Osteoblast (primary cell): ENCODE data around the gene NOL12. TPM values are rescaled to one million over a fixed set of nuclear protein-coding genes. Genes with fewer than 3 reads are reported as not detected.

ENCODE experiments used
- DNase-seq: peaks from one replicate; pipeline ENCODE4 v3.0.0; 2011; ENCODE audit warnings: low spot score, mixed read lengths; ENCODE audit not compliant: insufficient read length; ENCODE audit errors: missing footprints
- H2AFZ ChIP-seq: 2 replicates; pipeline ENCODE4 v1.6.0; 2011; ENCODE audit warnings: mild to moderate bottlenecking, low read length
- H3K27ac ChIP-seq: 2 replicates; pipeline ENCODE4 v1.5.1; 2011; ENCODE audit warnings: mild to moderate bottlenecking, low read depth, low read length, moderate library complexity
- H3K27me3 ChIP-seq: 2 replicates; pipeline ENCODE4 v1.6.0; 2012; ENCODE audit warnings: mild to moderate bottlenecking, control low read depth, inconsistent platforms, low read length, moderate library complexity; ENCODE audit not compliant: insufficient read depth
- H3K36me3 ChIP-seq: 2 replicates; pipeline ENCODE4 v1.5.1; 2011; ENCODE audit warnings: mild to moderate bottlenecking, low read length, control low read depth, moderate library complexity; ENCODE audit not compliant: insufficient read depth
- H3K4me1 ChIP-seq: 2 replicates; pipeline ENCODE4 v1.5.1; 2011; ENCODE audit warnings: mild to moderate bottlenecking, low read length, control low read depth, moderate library complexity; ENCODE audit not compliant: insufficient read depth
- H3K4me2 ChIP-seq: 2 replicates; pipeline ENCODE4 v1.6.0; 2011; ENCODE audit warnings: mild to moderate bottlenecking, low read length; ENCODE audit not compliant: insufficient read depth
- H3K4me3 ChIP-seq: fragments of 200-600 bp; sonication (generic); 3 replicates; pipeline ENCODE4 v1.5.1; 2012; ENCODE audit warnings: mild to moderate bottlenecking, low read length, inconsistent platforms; ENCODE audit not compliant: insufficient read depth
- H3K79me2 ChIP-seq: 2 replicates; pipeline ENCODE4 v1.6.0; 2012; ENCODE audit warnings: mild to moderate bottlenecking, low read length, control low read depth, inconsistent platforms; ENCODE audit not compliant: insufficient read depth
- H3K9me3 ChIP-seq: 2 replicates; pipeline ENCODE4 v1.5.1; 2011; ENCODE audit warnings: low read depth, low read length, control low read depth
- H4K20me1 ChIP-seq: 2 replicates; pipeline ENCODE4 v1.6.0; 2012; ENCODE audit warnings: mild to moderate bottlenecking, low read length, control low read depth; ENCODE audit not compliant: insufficient read depth
- CTCF ChIP-seq: IDR thresholded peaks from 2 replicates; pipeline ENCODE4 v1.5.1; 2011; ENCODE audit warnings: mild to moderate bottlenecking, low read depth, low read length, moderate library complexity; ENCODE audit errors: extremely low read depth
- total RNA-seq: library from RNA; depleted of rRNA; stranded (reverse); fragments of >200 nt; gene quantifications from 2 replicates; pipeline ENCODE4 v1.2.3, GENCODE V29; 2012

The NOL12 gene
- total RNA-seq, 1 donor: 9.0 TPM

DNA sequence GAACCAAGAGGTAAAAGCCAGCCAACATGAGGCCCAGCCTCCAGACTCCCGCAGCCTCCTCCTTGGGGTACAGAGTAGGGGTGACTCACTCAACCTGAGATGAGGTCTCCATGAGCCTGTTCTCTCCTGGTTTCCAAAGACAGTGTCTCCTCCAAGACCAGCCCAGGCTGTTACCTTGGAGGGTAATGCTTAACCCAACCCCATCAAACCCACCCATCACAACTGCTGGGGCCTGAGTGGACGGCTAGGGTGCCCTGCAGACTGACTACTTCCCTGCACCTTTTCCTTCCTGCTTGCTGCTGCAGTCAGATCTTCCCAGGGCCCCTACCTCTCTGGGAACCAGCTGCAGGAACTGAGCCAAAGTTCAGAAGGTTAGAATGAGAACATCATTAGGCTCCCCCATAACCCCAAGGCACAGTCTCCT is 5.1 kb upstream of the NOL12 start:
- no peak for TF ChIP-seq CTCF
- Histone ChIP-seq H3K4me3 (no peak overlapping the region), H2AFZ (no peak overlapping the region), H4K20me1 (peaks cover 38% of the 10 kb centered on the region), H3K4me2 (no peak overlapping the region), H3K4me1 (peaks cover 16% of the 10 kb centered on the region), H3K79me2 (peaks cover 22% of the 10 kb centered on the region), H3K27me3 (no peaks in the 10 kb centered on the region), H3K9me3 (no peaks in the 10 kb centered on the region), H3K36me3 (peaks cover 26% of the 10 kb centered on the region), H3K27ac (peak overlapping the region; percentile 20)
- peak; percentile 85 for DNase-seq

DNA sequence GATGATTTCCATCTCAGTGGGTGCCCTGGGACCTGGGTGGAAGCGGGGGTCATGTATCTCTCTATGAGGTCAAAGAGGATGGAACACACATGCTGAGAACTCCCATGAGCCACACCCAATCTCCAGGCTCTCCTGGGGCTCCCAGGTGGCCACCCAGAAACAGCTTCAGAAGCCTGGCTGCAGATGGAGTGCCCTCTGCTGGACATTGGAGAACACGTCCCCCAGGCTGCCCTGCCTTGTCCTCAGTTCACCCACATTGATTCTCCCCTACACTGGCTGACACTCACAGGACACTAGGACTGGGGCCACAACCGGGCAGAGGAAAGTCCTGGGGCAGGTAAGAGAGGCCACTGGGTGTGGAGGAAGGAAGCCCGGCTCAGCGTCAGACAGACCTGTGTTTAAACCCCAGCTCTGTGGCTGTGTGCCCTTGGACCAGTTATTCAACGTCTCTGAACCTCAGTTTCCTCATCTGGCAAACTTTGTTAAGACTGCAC is 4.5 kb upstream of the NOL12 start:
- peaks cover 26% of the 10 kb centered on the region for H3K36me3 ChIP-seq
- H3K4me2 ChIP-seq: no peak overlapping the region
- H3K4me1 ChIP-seq: peaks cover 16% of the 10 kb centered on the region
- H3K79me2 ChIP-seq: peaks cover 20% of the 10 kb centered on the region
- peak; percentile 92 for TF ChIP-seq CTCF
- H2AFZ ChIP-seq: no peak overlapping the region
- peaks cover 34% of the 10 kb centered on the region for H4K20me1 ChIP-seq
- peak overlapping the region; percentile 17 for H3K27ac ChIP-seq
- no peak overlapping the region for H3K4me3 ChIP-seq
- DNase-seq: peak; percentile 95
- H3K9me3 ChIP-seq: no peaks in the 10 kb centered on the region
- H3K27me3 ChIP-seq: no peaks in the 10 kb centered on the region

DNA sequence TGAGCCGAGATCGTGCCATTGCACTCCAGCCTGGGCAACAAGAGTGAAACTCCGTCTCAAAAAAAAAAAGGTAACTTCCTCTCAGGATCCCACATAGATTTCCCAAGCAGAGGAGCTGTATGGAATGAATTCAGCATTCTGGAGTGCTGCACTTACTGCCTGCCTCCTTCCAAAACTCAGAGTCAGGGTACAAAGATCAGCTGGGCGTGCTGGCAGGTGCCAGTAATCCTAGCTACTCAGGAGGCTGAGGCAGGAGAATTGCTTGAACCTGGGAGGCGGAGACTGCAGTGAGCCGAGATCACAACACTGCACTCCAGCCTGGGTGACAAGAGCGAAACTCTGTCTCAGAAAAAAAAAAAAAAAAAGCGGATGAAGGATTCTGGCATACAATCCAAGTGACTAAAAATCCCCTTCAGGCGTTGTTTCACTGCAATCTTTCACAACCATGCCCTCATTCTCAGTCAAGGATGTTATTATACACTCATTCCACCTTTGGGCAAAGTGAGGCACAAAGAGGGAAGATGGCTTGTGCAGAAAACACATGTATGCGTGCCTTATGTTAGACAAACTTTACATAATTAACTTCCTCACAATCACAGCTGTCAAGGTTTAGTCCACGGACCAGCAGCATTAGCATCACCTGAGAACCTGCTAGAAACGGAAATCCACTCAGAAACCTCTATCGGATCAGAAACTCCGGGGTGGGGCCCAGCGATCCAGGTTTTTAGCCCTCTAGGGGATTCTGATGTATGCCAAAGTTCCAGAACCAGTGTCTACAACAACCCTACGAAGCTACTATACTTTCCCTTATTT is 1.1 kb upstream of the NOL12 start:
- Histone ChIP-seq H3K27ac (no peak overlapping the region), H4K20me1 (peaks cover 16% of the 10 kb centered on the region), H3K4me1 (peaks cover 10% of the 10 kb centered on the region), H3K9me3 (no peaks in the 10 kb centered on the region), H3K4me3 (no peak overlapping the region), H3K27me3 (no peaks in the 10 kb centered on the region), H3K36me3 (peaks cover 13% of the 10 kb centered on the region), H3K4me2 (no peak overlapping the region), H3K79me2 (peaks cover 26% of the 10 kb centered on the region), H2AFZ (no peak overlapping the region)
- no peak for TF ChIP-seq CTCF
- DNase-seq: no peak

GRCh38 chr22:37690407-37690806 is 4.3 kb downstream of the NOL12 start:
- Histone ChIP-seq H2AFZ (no peak overlapping the region), H3K4me2 (no peak overlapping the region), H4K20me1 (peaks cover 3% of the 10 kb centered on the region), H3K4me3 (no peak overlapping the region), H3K4me1 (peaks cover 5% of the 10 kb centered on the region), H3K9me3 (no peaks in the 10 kb centered on the region), H3K79me2 (peaks cover 26% of the 10 kb centered on the region), H3K27me3 (no peaks in the 10 kb centered on the region), H3K36me3 (peaks cover 34% of the 10 kb centered on the region), H3K27ac (no peak overlapping the region)
- no peak for DNase-seq
- no peak for TF ChIP-seq CTCF
